ENCODE data around the gene ATL3. TPM values are rescaled to one million over a fixed set of nuclear protein-coding genes. Genes with fewer than 3 reads are reported as not detected.
A peak's percentile ranks its signal among the peaks of the same experiment; 100 is the strongest.

The ATL3 gene
- total and polyA plus RNA-seq, 2 of the 13 experiments (the other 11 are each of a cell fraction or from before 2014, with no cell fraction given): not detected

GRCh38 chr11:63681321-63682065 is 10.3 kb upstream of the ATL3 start, which contains the start of gene RTN3 (continued):
- TF ChIP-seq PPARG (CRISPR knock-in tag; conservative IDR thresholded peaks at IDR 0.05) (peak; percentile 34; the same call in 1 of the 2 replicates), ZNF232 (CRISPR knock-in tag; IDR thresholded peaks at IDR 0.05; ENCODE audit: borderline replicate concordance) (peak; percentile 64; the same call in 1 of the 2 replicates), ZNF512 (CRISPR knock-in tag; IDR thresholded peaks at IDR 0.05) (no peak), ZNF598 (CRISPR knock-in tag; IDR thresholded peaks at IDR 0.05; ENCODE audit: borderline replicate concordance) (no peak; the same call in 1 of the 2 replicates), ZNF737 (CRISPR knock-in tag; IDR thresholded peaks at IDR 0.05; ENCODE audit: borderline replicate concordance) (no peak), NFATC3 (CRISPR knock-in tag; IDR thresholded peaks at IDR 0.05) (no peak), EED (CRISPR knock-in tag; IDR thresholded peaks at IDR 0.05) (no peak), SOX5 (CRISPR knock-in tag; IDR thresholded peaks at IDR 0.05; ENCODE audit: borderline replicate concordance) (peak; percentile 24; the same call in 1 of the 2 replicates), ZNF430 (CRISPR knock-in tag; IDR thresholded peaks at IDR 0.05) (peak; percentile 96), SOX13 (IDR thresholded peaks at IDR 0.05) (no peak), SOX13 (CRISPR knock-in tag; conservative IDR thresholded peaks at IDR 0.05 in 1 of 2, IDR thresholded peaks at IDR 0.05 in 1 of 2) (peak in 1 of 2 experiments; percentile 5; a peak in 1 of 4 replicates), ZNF552 (CRISPR knock-in tag; IDR thresholded peaks at IDR 0.05; ENCODE audit: borderline replicate concordance) (no peak), TFDP1 (CRISPR knock-in tag; IDR thresholded peaks at IDR 0.05; ENCODE audit: borderline replicate concordance) (peak; percentile 84; the same call in 1 of the 2 replicates), GTF2F1 (IDR thresholded peaks at IDR 0.05; ENCODE audit: low read length) (no peak), ADNP (CRISPR knock-in tag; IDR thresholded peaks at IDR 0.05) (no peak), MED13 (CRISPR knock-in tag; IDR thresholded peaks at IDR 0.05) (no peak), ZNF775 (CRISPR knock-in tag; IDR thresholded peaks at IDR 0.05; ENCODE audit: borderline replicate concordance) (no peak), SMAD9 (CRISPR knock-in tag; IDR thresholded peaks at IDR 0.05) (no peak; the same call in 1 of the 2 replicates), PHF20 (CRISPR knock-in tag; IDR thresholded peaks at IDR 0.05) (peak; percentile 43; the same call in 1 of the 2 replicates), THYN1 (CRISPR knock-in tag; IDR thresholded peaks at IDR 0.05; ENCODE audit: borderline replicate concordance, low read depth) (no peak), CEBPG (CRISPR knock-in tag; IDR thresholded peaks at IDR 0.05) (no peak), ZSCAN12 (CRISPR knock-in tag; IDR thresholded peaks at IDR 0.05) (no peak; the same call in 1 of the 2 replicates)
- TF ChIP-seq, protein P1, sequence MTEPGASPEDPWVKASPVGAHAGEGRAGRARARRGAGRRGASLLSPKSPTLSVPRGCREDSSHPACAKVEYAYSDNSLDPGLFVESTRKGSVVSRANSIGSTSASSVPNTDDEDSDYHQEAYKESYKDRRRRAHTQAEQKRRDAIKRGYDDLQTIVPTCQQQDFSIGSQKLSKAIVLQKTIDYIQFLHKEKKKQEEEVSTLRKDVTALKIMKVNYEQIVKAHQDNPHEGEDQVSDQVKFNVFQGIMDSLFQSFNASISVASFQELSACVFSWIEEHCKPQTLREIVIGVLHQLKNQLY (CRISPR knock-in tag; IDR thresholded peaks at IDR 0.05): no peak
- TF ChIP-seq, protein P2, sequence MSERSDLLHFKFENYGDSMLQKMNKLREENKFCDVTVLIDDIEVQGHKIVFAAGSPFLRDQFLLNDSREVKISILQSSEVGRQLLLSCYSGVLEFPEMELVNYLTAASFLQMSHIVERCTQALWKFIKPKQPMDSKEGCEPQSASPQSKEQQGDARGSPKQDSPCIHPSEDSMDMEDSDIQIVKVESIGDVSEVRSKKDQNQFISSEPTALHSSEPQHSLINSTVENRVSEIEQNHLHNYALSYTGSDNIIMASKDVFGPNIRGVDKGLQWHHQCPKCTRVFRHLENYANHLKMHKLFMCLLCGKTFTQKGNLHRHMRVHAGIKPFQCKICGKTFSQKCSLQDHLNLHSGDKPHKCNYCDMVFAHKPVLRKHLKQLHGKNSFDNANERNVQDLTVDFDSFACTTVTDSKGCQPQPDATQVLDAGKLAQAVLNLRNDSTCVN (CRISPR knock-in tag; IDR thresholded peaks at IDR 0.05; ENCODE audit: borderline replicate concordance): peak; percentile 50; the same call in 1 of the 2 replicates
- TF ChIP-seq, protein P3, sequence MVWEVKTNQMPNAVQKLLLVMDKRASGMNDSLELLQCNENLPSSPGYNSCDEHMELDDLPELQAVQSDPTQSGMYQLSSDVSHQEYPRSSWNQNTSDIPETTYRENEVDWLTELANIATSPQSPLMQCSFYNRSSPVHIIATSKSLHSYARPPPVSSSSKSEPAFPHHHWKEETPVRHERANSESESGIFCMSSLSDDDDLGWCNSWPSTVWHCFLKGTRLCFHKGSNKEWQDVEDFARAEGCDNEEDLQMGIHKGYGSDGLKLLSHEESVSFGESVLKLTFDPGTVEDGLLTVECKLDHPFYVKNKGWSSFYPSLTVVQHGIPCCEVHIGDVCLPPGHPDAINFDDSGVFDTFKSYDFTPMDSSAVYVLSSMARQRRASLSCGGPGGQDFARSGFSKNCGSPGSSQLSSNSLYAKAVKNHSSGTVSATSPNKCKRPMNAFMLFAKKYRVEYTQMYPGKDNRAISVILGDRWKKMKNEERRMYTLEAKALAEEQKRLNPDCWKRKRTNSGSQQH (CRISPR knock-in tag; IDR thresholded peaks at IDR 0.05; ENCODE audit: low read depth): peak; percentile 43; the same call in 1 of the 2 replicates

Measured in HepG2 (cell line).